Mucosa of rectum (tissue), 2 donors: ENCODE measurements around the gene HOXC11.

ENCODE experiments used
- H3K27ac ChIP-seq, 2 donors: one replicate each; pipeline ENCODE4 v1.7.0; 2013; ENCODE audit warnings: inconsistent platforms in 2 of 2, low read depth in 2 of 2, low read length in 2 of 2
- H3K27me3 ChIP-seq, 2 donors: one replicate each; pipeline ENCODE4 v1.7.0; 2013; ENCODE audit warnings: low read length in 2 of 2; ENCODE audit not compliant: control insufficient read depth in 2 of 2, insufficient read depth in 2 of 2
- H3K36me3 ChIP-seq, 2 donors: one replicate each; pipeline ENCODE4 v1.7.0; 2013; ENCODE audit warnings: low read length in 2 of 2; ENCODE audit not compliant: control insufficient read depth in 2 of 2, insufficient read depth in 2 of 2
- H3K4me1 ChIP-seq, 2 donors: one replicate each; pipeline ENCODE4 v1.7.0; 2013; ENCODE audit warnings: low read length in 2 of 2, mild to moderate bottlenecking in 1 of 2; ENCODE audit not compliant: control insufficient read depth in 2 of 2, insufficient read depth in 2 of 2
- H3K4me3 ChIP-seq, 2 donors: one replicate each; pipeline ENCODE4 v1.7.0; 2013; ENCODE audit warnings: low read length in 2 of 2
- H3K9ac ChIP-seq, 2 donors: one replicate each; pipeline ENCODE4 v1.7.0; 2013; ENCODE audit warnings: low read length in 2 of 2, low read depth in 1 of 2, mild to moderate bottlenecking in 1 of 2
- H3K9me3 ChIP-seq, 2 donors: one replicate each; pipeline ENCODE4 v1.7.0; 2013; ENCODE audit warnings: low read length in 2 of 2; ENCODE audit not compliant: control insufficient read depth in 2 of 2
- donor health status: healthy.
- donor health status: Normal muscosa, but diverticular disease.

The HOXC11 gene

GRCh38 chr12:53980802-53981496 lies 8.0 kb downstream of the HOXC11 start:
- Histone ChIP-seq H3K4me1 (peaks cover 2 to 5% of the 10 kb centered on the region in 2 donors), H3K36me3 (no peaks in the 10 kb centered on the region), H3K27me3 (peaks cover 86 to 89% of the 10 kb centered on the region in 2 donors), H3K9ac (no peak overlapping the region), H3K9me3 (no peaks in the 10 kb centered on the region), H3K27ac (no peak overlapping the region), H3K4me3 (no peak overlapping the region)

GRCh38 chr12:53981634-53982565 lies 9.0 kb downstream of the HOXC11 start:
- no peak overlapping the region for H3K27ac ChIP-seq
- H3K4me3 ChIP-seq: no peak overlapping the region
- no peaks in the 10 kb centered on the region for H3K36me3 ChIP-seq
- peaks cover 86 to 89% of the 10 kb centered on the region in 2 donors for H3K27me3 ChIP-seq
- H3K9ac ChIP-seq: no peak overlapping the region
- peaks cover 2 to 5% of the 10 kb centered on the region in 2 donors for H3K4me1 ChIP-seq
- H3K9me3 ChIP-seq: no peaks in the 10 kb centered on the region

- peaks cover 86 to 91% of the 10 kb centered on the region in 2 donors for H3K27me3 ChIP-seq
- H3K9ac ChIP-seq: no peak overlapping the region
- H3K9me3 ChIP-seq: no peaks in the 10 kb centered on the region
- H3K36me3 ChIP-seq: no peaks in the 10 kb centered on the region
- peaks cover 2 to 5% of the 10 kb centered on the region in 2 donors for H3K4me1 ChIP-seq
- no peak overlapping the region for H3K27ac ChIP-seq
- H3K4me3 ChIP-seq: no peak overlapping the region
Measured at GRCh38 chr12:53982648-53983567, 10.0 kb downstream of the HOXC11 start.

GRCh38 chr12:53983568-53983949 lies 10.6 kb downstream of the HOXC11 start:
- Histone ChIP-seq H3K9me3 (no peaks in the 10 kb centered on the region), H3K27me3 (peaks cover 88 to 93% of the 10 kb centered on the region in 2 donors), H3K36me3 (no peaks in the 10 kb centered on the region), H3K27ac (no peak overlapping the region), H3K9ac (no peak overlapping the region), H3K4me1 (peaks cover 2 to 4% of the 10 kb centered on the region in 2 donors), H3K4me3 (no peak overlapping the region)

- H3K4me3 ChIP-seq: no peak overlapping the region
- no peaks in the 10 kb centered on the region for H3K36me3 ChIP-seq
- H3K27ac ChIP-seq: no peak overlapping the region
- H3K9ac ChIP-seq: no peak overlapping the region
- peaks cover 0 to 2% of the 10 kb centered on the region in 2 donors for H3K4me1 ChIP-seq
- peaks cover 87 to 94% of the 10 kb centered on the region in 2 donors for H3K27me3 ChIP-seq
- H3K9me3 ChIP-seq: no peaks in the 10 kb centered on the region
Measured at GRCh38 chr12:53983950-53984572, 11.1 kb downstream of the HOXC11 start.

- Histone ChIP-seq H3K9ac (no peak within 1 kb of the TSS), H3K27me3 (peaks cover 85 to 95% of the 10 kb centered on the region in 2 donors), H3K27ac (no peak within 1 kb of the TSS), H3K4me1 (peaks cover 0 to 8% of the 10 kb centered on the region in 2 donors), H3K4me3 (no peak within 1 kb of the TSS), H3K36me3 (no peaks in the 10 kb centered on the region), H3K9me3 (no peaks in the 10 kb centered on the region)
Measured at GRCh38 chr12:53984901-53985691, 12.2 kb downstream of the HOXC11 start, which contains the start of gene HOXC10. Gene HOXC10 (plus strand): TSS chr12:53985146. CDS start chr12:53985260, 114 bp downstream.

GRCh38 chr12:53985692-53985993 lies 12.7 kb downstream of the HOXC11 start:
- Histone ChIP-seq H3K27ac (no peak overlapping the region), H3K4me3 (no peak overlapping the region), H3K4me1 (peaks cover 0 to 8% of the 10 kb centered on the region in 2 donors), H3K9ac (no peak overlapping the region), H3K9me3 (no peaks in the 10 kb centered on the region), H3K36me3 (no peaks in the 10 kb centered on the region), H3K27me3 (peaks cover 88 to 95% of the 10 kb centered on the region in 2 donors)

GRCh38 chr12:53985994-53986685 lies 13.2 kb downstream of the HOXC11 start:
- no peaks in the 10 kb centered on the region for H3K9me3 ChIP-seq
- no peak overlapping the region for H3K27ac ChIP-seq
- H3K4me1 ChIP-seq: peaks cover 0 to 8% of the 10 kb centered on the region in 2 donors
- no peaks in the 10 kb centered on the region for H3K36me3 ChIP-seq
- peaks cover 88 to 95% of the 10 kb centered on the region in 2 donors for H3K27me3 ChIP-seq
- no peak overlapping the region for H3K9ac ChIP-seq
- H3K4me3 ChIP-seq: no peak overlapping the region
